Endothelial cell of umbilical vein (primary cell): ENCODE results near the gene TRAPPC14. TPM values are rescaled to one million over a fixed set of nuclear protein-coding genes. Genes with fewer than 3 reads are reported as not detected.

Experiments
- BruUV-seq: library from RNA; stranded (reverse); fragments of 400-500 nt; replicated peaks from 2 replicates; lab custom pipeline; 2021; lab: Mats Ljungman, UMichigan
- CTCF ChIA-PET: fragments of 300-600, 350-600 bp; sonication (Branson Sonifier 250); formaldehyde crosslinking; loops from one replicate; lab custom pipeline; 2021; ENCODE audit warnings: antibody characterized with exemption, inconsistent platforms; lab: Charles Lee
- POLR2A ChIA-PET: fragments of 300-600, 350-600 bp; sonication (Branson Sonifier 250); formaldehyde crosslinking; loops from one replicate; lab custom pipeline; 2021; ENCODE audit warnings: antibody characterized with exemption, inconsistent platforms; lab: Charles Lee
- DNase-seq: peaks from one replicate; pipeline ENCODE4 v3.0.0-alpha.2; 2011; ENCODE audit warnings: low read depth, low spot score
- FAIRE-seq: peaks from 2 replicates; lab custom pipeline; 2011; peaks lifted over from hg19 to GRCh38; lab: Jason Lieb, UNC
- H2AFZ ChIP-seq: 2 replicates; pipeline ENCODE4 v1.6.0; 2012; ENCODE audit warnings: low read depth, low read length, control low read depth, inconsistent platforms
- H3K27ac ChIP-seq: 2 replicates; pipeline ENCODE4 v1.5.1; 2011; ENCODE audit warnings: low read depth, mild to moderate bottlenecking, control low read depth, low read length, moderate library complexity; ENCODE audit not compliant: insufficient read depth
- H3K27me3 ChIP-seq, 2 experiments: 2 replicates each; pipeline versions ENCODE4 v1.6.0 to v1.6.1; 2011; ENCODE audit warnings: low read length in 2 of 2, mixed read lengths in 1 of 2; ENCODE audit not compliant: control insufficient read depth in 2 of 2, insufficient read depth in 2 of 2
- H3K36me3 ChIP-seq, 2 experiments: 2 replicates in 1 of 2; 3 replicates in 1 of 2; pipeline ENCODE4 v1.5.1; 2011; ENCODE audit warnings: low read length in 2 of 2, mild to moderate bottlenecking in 1 of 2, moderate library complexity in 1 of 2; ENCODE audit not compliant: control insufficient read depth in 2 of 2, insufficient read depth in 2 of 2; ENCODE audit errors: extremely low read depth in 1 of 2
- H3K4me1 ChIP-seq: 3 replicates; pipeline ENCODE4 v1.5.1; 2011; ENCODE audit warnings: mild to moderate bottlenecking, low read length; ENCODE audit not compliant: control insufficient read depth, insufficient read depth; ENCODE audit errors: extremely low read depth
- H3K4me2 ChIP-seq: 2 replicates; pipeline ENCODE4 v1.6.1; 2011; ENCODE audit warnings: low read length, control low read depth, mixed read lengths; ENCODE audit not compliant: insufficient read depth
- H3K4me3 ChIP-seq, 3 experiments: fragments of 200-600 bp in 1 of 3; sonication (generic), shearing (Covaris generic) in 1 of 3; replicated peaks in 1 of 3; 2 replicates each; pipeline ENCODE4 v1.5.1; 2011 to 2016; ENCODE audit warnings: control low read depth in 3 of 3, low read length in 3 of 3, mild to moderate bottlenecking in 2 of 3, inconsistent platforms in 1 of 3, low read depth in 1 of 3, moderate library complexity in 1 of 3; ENCODE audit not compliant: insufficient read depth in 1 of 3
- H3K79me2 ChIP-seq: 2 replicates; pipeline ENCODE4 v1.6.0; 2012; ENCODE audit warnings: low read length, inconsistent platforms; ENCODE audit not compliant: control insufficient read depth, insufficient read depth
- H3K9ac ChIP-seq: replicated peaks from 2 replicates; pipeline ENCODE3; 2011; ENCODE audit warnings: low read length, control low read depth; ENCODE audit not compliant: insufficient read depth; ENCODE audit errors: extremely low read depth
- H3K9me1 ChIP-seq: replicated peaks from 3 replicates; pipeline ENCODE4 v1.6.0; 2011; ENCODE audit warnings: mild to moderate bottlenecking, low read length; ENCODE audit not compliant: control insufficient read depth, insufficient read depth; ENCODE audit errors: extremely low read depth
- H3K9me3 ChIP-seq: replicated peaks from 2 replicates; pipeline ENCODE4 v1.5.1; 2012; ENCODE audit warnings: low read length, inconsistent platforms; ENCODE audit not compliant: control insufficient read depth, insufficient read depth
- H4K20me1 ChIP-seq: replicated peaks from 2 replicates; pipeline ENCODE3; 2011; ENCODE audit warnings: mild to moderate bottlenecking, low read length; ENCODE audit not compliant: control insufficient read depth, insufficient read depth; ENCODE audit errors: extremely low read depth
- CTCF ChIP-seq, 2 donors: IDR thresholded peaks; 1 replicate in 1 of 2; 2 replicates in 1 of 2; pipeline ENCODE4 v1.5.1; 2011; ENCODE audit warnings: low read length in 2 of 2, mild to moderate bottlenecking in 2 of 2, moderate library complexity in 2 of 2, control low read depth in 1 of 2, inconsistent platforms in 1 of 2, low read depth in 1 of 2; ENCODE audit not compliant: insufficient read depth in 1 of 2; ENCODE audit errors: extremely low read depth in 1 of 2
- EZH2 ChIP-seq: IDR thresholded peaks from 2 replicates; pipeline ENCODE4 v1.6.1; 2012; ENCODE audit warnings: borderline replicate concordance, low read depth, mild to moderate bottlenecking, moderate library complexity, low read length, inconsistent platforms; ENCODE audit not compliant: severe bottlenecking
- FOS ChIP-seq: IDR thresholded peaks from 2 replicates; pipeline ENCODE4 v1.6.1; 2011; ENCODE audit warnings: mild to moderate bottlenecking, low read length, moderate library complexity, borderline replicate concordance; ENCODE audit not compliant: insufficient read depth
- GATA2 ChIP-seq: IDR thresholded peaks from 2 replicates; pipeline ENCODE4 v1.7.0; 2011; ENCODE audit warnings: low read depth, mild to moderate bottlenecking, moderate library complexity, mixed read lengths, low read length; ENCODE audit not compliant: insufficient read length, insufficient read depth
- JUN ChIP-seq: IDR thresholded peaks from 2 replicates; pipeline ENCODE4 v1.6.1; 2011; ENCODE audit warnings: borderline replicate concordance, low read depth; ENCODE audit not compliant: insufficient read length, insufficient read depth
- MAX ChIP-seq: IDR thresholded peaks from 2 replicates; pipeline ENCODE4 v1.6.1; 2011; ENCODE audit not compliant: insufficient read depth, insufficient read length
- MYC ChIP-seq: IDR thresholded peaks from one replicate; pipeline ENCODE4 v1.6.1; 2011; ENCODE audit warnings: mild to moderate bottlenecking, low read depth, low read length
- POLR2A ChIP-seq: IDR thresholded peaks from 2 replicates; pipeline ENCODE4 v1.6.1; 2012; ENCODE audit warnings: low read depth, mild to moderate bottlenecking, control low read depth, low read length
- POLR2AphosphoS5 ChIP-seq: IDR thresholded peaks from 2 replicates; pipeline ENCODE4 v1.6.1; 2012; ENCODE audit warnings: low read depth, mild to moderate bottlenecking, control low read depth, low read length, moderate library complexity; ENCODE audit not compliant: insufficient read depth
- dilution Hi-C: fragments of 300-500 bp; cut with MboI; formaldehyde crosslinking; loops from one replicate; pipeline ENCODE4 v1.15.0; 2019; ENCODE audit warnings: low sequenced_read_pairs; ENCODE audit not compliant: extremely low pct_ligation_motif_present
- intact Hi-C: fragments of 100-400 bp; cut with micrococcal nuclease; formaldehyde crosslinking; loops from one replicate; pipeline ENCODE4 v1.10.0; 2022
- polyA plus RNA-seq, 4 experiments: library from polyadenylated mRNA; depleted of rRNA in 3 of 4; stranded (reverse) in 3 of 4; unstranded in 1 of 4; fragments of >200 nt; gene quantifications; 2 replicates each; pipeline versions ENCODE4 v1.2.1 to v1.2.3, GENCODE V29; 2011 to 2012; ENCODE audit warnings: missing spikeins in 1 of 4
- total RNA-seq: library from RNA; stranded (reverse); gene quantifications from 2 replicates; pipeline ENCODE4 v1.2.3, GENCODE V29; 2021

Gene TRAPPC14
- total and polyA plus RNA-seq, 2 donors (not counting 3 experiments of a cell fraction or from before 2014, with no cell fraction given) = 13.3 to 23.0 TPM

GRCh38 chr7:100191775-100192174 is 33.3 kb upstream of the TRAPPC14 start:
- H3K4me2 ChIP-seq = no peak overlapping the region
- H2AFZ ChIP-seq = no peak overlapping the region
- DNase-seq (no peak), FAIRE-seq (no peak)
- H3K79me2 ChIP-seq = no peaks in the 10 kb centered on the region
- CTCF ChIA-PET = no interaction called here
- intact Hi-C loops = no loop called here
- H3K27me3 ChIP-seq = peaks cover 3 to 9% of the 10 kb centered on the region in 2 experiments
- BruUV-seq = no TSS peak
- no peaks in the 10 kb centered on the region for H3K9me1 ChIP-seq
- H3K27ac ChIP-seq = no peak overlapping the region
- no peak for TF ChIP-seq EZH2
- TF ChIP-seq FOS = no peak
- TF ChIP-seq GATA2 = no peak
- no peak for TF ChIP-seq MYC
- TF ChIP-seq JUN = no peak
- no peak for TF ChIP-seq MAX
- no peak for TF ChIP-seq POLR2AphosphoS5
- TF ChIP-seq POLR2A = no peak
- no peak for TF ChIP-seq CTCF (IDR thresholded peaks at IDR 0.05; ENCODE audit: extremely low read depth in 1 of 2, insufficient read depth in 1 of 2, low read depth in 1 of 2, low read length in 2 of 2)
- H3K36me3 ChIP-seq = no peaks in the 10 kb centered on the region
- no peaks in the 10 kb centered on the region for H3K4me1 ChIP-seq
- no peaks in the 10 kb centered on the region for H3K9me3 ChIP-seq
- no peak overlapping the region for H3K9ac ChIP-seq
- H4K20me1 ChIP-seq = no peaks in the 10 kb centered on the region
- dilution Hi-C loops = no loop called here
- H3K4me3 ChIP-seq = no peak overlapping the region
- POLR2A ChIA-PET = no interaction called here
